IMR-90 (cell line): Measurements from ENCODE around the gene CHDH. TPM values are rescaled to one million over a fixed set of nuclear protein-coding genes. Genes with fewer than 3 reads are reported as not detected.

Experiments
- ATAC-seq: fragments of 200-7000 bp; cut with Tn5 transposase; 2 replicates; pipeline ENCODE4 v1.9.1; 2020; ENCODE audit warnings: low read depth, mild to moderate bottlenecking, moderate library complexity
- BruUV-seq: library from RNA; stranded (reverse); fragments of 400-500 nt; replicated peaks from 2 replicates; lab custom pipeline; 2021; lab: Mats Ljungman, UMichigan
- CTCF ChIA-PET: fragments of 300-600 bp; formaldehyde crosslinking; extraction: SDS; loops from one replicate; lab custom pipeline; 2021; ENCODE audit warnings: antibody characterized with exemption; lab: Yijun Ruan, JAX
- POLR2A ChIA-PET: fragments of 300-600 bp; sonication (Branson Sonifier 250); formaldehyde crosslinking; loops from one replicate; lab custom pipeline; 2022; ENCODE audit warnings: antibody characterized with exemption; ENCODE audit not compliant: unreplicated experiment; lab: Charles Lee
- DNase-seq: peaks from one replicate; pipeline ENCODE4 v3.0.0; 2013
- H2AFZ ChIP-seq: replicated peaks from 2 replicates; pipeline ENCODE3; 2013; ENCODE audit warnings: low read length, mild to moderate bottlenecking; ENCODE audit not compliant: poor library complexity
- H2AK5ac ChIP-seq: 2 replicates; pipeline ENCODE4 v1.6.1; 2013; ENCODE audit warnings: low read depth, low read length, inconsistent platforms
- H2AK9ac ChIP-seq: replicated peaks from 2 replicates; pipeline ENCODE3; 2013; ENCODE audit warnings: mild to moderate bottlenecking, low read depth, low read length, moderate library complexity; ENCODE audit not compliant: poor library complexity
- H2BK120ac ChIP-seq: 2 replicates; pipeline ENCODE4 v1.6.1; 2013; ENCODE audit warnings: low read depth, low read length, inconsistent platforms
- H2BK15ac ChIP-seq: 3 replicates; pipeline ENCODE4 v1.6.1; 2013; ENCODE audit warnings: low read depth, low read length, inconsistent platforms
- H2BK20ac ChIP-seq: 2 replicates; pipeline ENCODE4 v1.6.1; 2013; ENCODE audit warnings: low read depth, mild to moderate bottlenecking, inconsistent platforms, low read length, moderate library complexity
- H2BK5ac ChIP-seq: 2 replicates; pipeline ENCODE4 v1.6.1; 2013; ENCODE audit warnings: mild to moderate bottlenecking, low read depth, low read length, inconsistent platforms; ENCODE audit not compliant: poor library complexity, severe bottlenecking
- H3K14ac ChIP-seq: replicated peaks from 2 replicates; pipeline ENCODE4 v1.6.1; 2013; ENCODE audit warnings: low read depth, low read length, inconsistent platforms
- H3K18ac ChIP-seq: 2 replicates; pipeline ENCODE4 v1.6.1; 2013; ENCODE audit warnings: low read depth, low read length, control low read depth
- H3K23ac ChIP-seq: 2 replicates; pipeline ENCODE4 v1.6.1; 2013; ENCODE audit warnings: low read depth, low read length, inconsistent platforms
- H3K27ac ChIP-seq: 2 replicates; pipeline ENCODE4 v1.5.1; 2013; ENCODE audit warnings: mild to moderate bottlenecking, control low read depth, low read length; ENCODE audit not compliant: insufficient read depth
- H3K27me3 ChIP-seq: 2 replicates; pipeline ENCODE4 v1.6.1; 2013; ENCODE audit warnings: low read length; ENCODE audit not compliant: control insufficient read depth, insufficient read depth
- H3K36me3 ChIP-seq: 2 replicates; pipeline ENCODE4 v1.6.1; 2013; ENCODE audit warnings: low read length, mixed read lengths; ENCODE audit not compliant: control insufficient read depth, insufficient read depth
- H3K4ac ChIP-seq: 2 replicates; pipeline ENCODE4 v1.6.1; 2013; ENCODE audit warnings: low read depth, low read length, inconsistent platforms
- H3K4me1 ChIP-seq: 2 replicates; pipeline ENCODE4 v1.6.1; 2013; ENCODE audit warnings: low read length, mixed read lengths; ENCODE audit not compliant: control insufficient read depth, insufficient read depth
- H3K4me2 ChIP-seq: 2 replicates; pipeline ENCODE4 v1.6.1; 2013; ENCODE audit warnings: low read depth, mild to moderate bottlenecking, control low read depth, low read length, moderate library complexity
- H3K4me3 ChIP-seq: 2 replicates; pipeline ENCODE4 v1.5.1; 2013; ENCODE audit warnings: low read depth, mild to moderate bottlenecking, control low read depth, low read length, moderate library complexity; ENCODE audit not compliant: insufficient read depth
- H3K56ac ChIP-seq: 2 replicates; pipeline ENCODE4 v1.6.1; 2013; ENCODE audit warnings: low read length, inconsistent platforms; ENCODE audit not compliant: insufficient read depth; ENCODE audit errors: extremely low read depth
- H3K79me1 ChIP-seq, 2 experiments: 2 replicates each; pipeline ENCODE4 v1.6.1; 2013; ENCODE audit warnings: low read length in 2 of 2, inconsistent platforms in 1 of 2, low read depth in 1 of 2
- H3K9ac ChIP-seq: 2 replicates; pipeline ENCODE4 v1.6.1; 2013; ENCODE audit warnings: low read depth, low read length, control low read depth
- H3K9me1 ChIP-seq: 2 replicates; pipeline ENCODE4 v1.6.1; 2013; ENCODE audit warnings: low read length, inconsistent platforms; ENCODE audit not compliant: insufficient read depth
- H3K9me3 ChIP-seq: 2 replicates; pipeline ENCODE4 v1.6.1; 2013; ENCODE audit warnings: low read length; ENCODE audit not compliant: control insufficient read depth, insufficient read depth
- H4K20me1 ChIP-seq: 2 replicates; pipeline ENCODE4 v1.6.1; 2013; ENCODE audit warnings: low read length, inconsistent platforms; ENCODE audit not compliant: insufficient read depth
- H4K5ac ChIP-seq: 2 replicates; pipeline ENCODE4 v1.6.1; 2013; ENCODE audit warnings: mild to moderate bottlenecking, low read depth, low read length, control low read depth
- H4K8ac ChIP-seq, 2 experiments: 2 replicates each; pipeline ENCODE4 v1.6.1; 2013; ENCODE audit warnings: low read depth in 2 of 2, low read length in 2 of 2, control low read depth in 1 of 2, inconsistent platforms in 1 of 2
- H4K91ac ChIP-seq: 2 replicates; pipeline ENCODE4 v1.6.1; 2013; ENCODE audit warnings: low read depth, low read length, inconsistent platforms; ENCODE audit not compliant: insufficient read depth
- CHD1 ChIP-seq: IDR thresholded peaks from 2 replicates; pipeline ENCODE4 v1.6.1; 2012; ENCODE audit warnings: low read depth, low read length, improper control_type of control experiment
- CTCF ChIP-seq: conservative IDR thresholded peaks from 2 replicates; pipeline ENCODE4 v1.5.1; 2012; ENCODE audit warnings: mild to moderate bottlenecking, low read depth, low read length, improper control_type of control experiment
- ELK1 ChIP-seq: fragments of 150-350 bp; IDR thresholded peaks from 2 replicates; pipeline ENCODE4 v1.6.1; 2016; ENCODE audit warnings: low read depth, mild to moderate bottlenecking, low read length, moderate library complexity, borderline replicate concordance
- FOS ChIP-seq: fragments of 150-350 bp; IDR thresholded peaks from 2 replicates; pipeline ENCODE4 v1.6.1; 2016; ENCODE audit warnings: low read depth, low read length
- MAFK ChIP-seq: IDR thresholded peaks from 2 replicates; pipeline ENCODE4 v1.6.1; 2012; ENCODE audit warnings: low read depth, low read length, improper control_type of control experiment
- MXI1 ChIP-seq: IDR thresholded peaks from 2 replicates; pipeline ENCODE4 v1.6.1; 2012; ENCODE audit warnings: low read depth, mild to moderate bottlenecking, low read length, moderate library complexity, borderline replicate concordance
- POLR2A ChIP-seq: IDR thresholded peaks from 2 replicates; pipeline ENCODE4 v1.6.1; 2012; ENCODE audit warnings: mild to moderate bottlenecking, low read depth, low read length
- RFX5 ChIP-seq: IDR thresholded peaks from 2 replicates; pipeline ENCODE4 v1.8.0; 2012; ENCODE audit warnings: low read depth, mild to moderate bottlenecking, low read length, moderate library complexity
- USF2 ChIP-seq: fragments of 150-350 bp; IDR thresholded peaks from 2 replicates; pipeline ENCODE4 v1.6.1; 2017; ENCODE audit warnings: mild to moderate bottlenecking, antibody characterized with exemption, low read length, low read depth
- WGBS, 2 experiments: methylation state at CpG; one replicate each; pipeline versions ENCODE4 v1.1.5 to v1.1.7; 2013; ENCODE audit warnings: missing lambda C conversion rate in 2 of 2; ENCODE audit not compliant: insufficient read length in 1 of 2; ENCODE audit errors: extremely low coverage in 2 of 2; 5-methylcytosine and 5-hydroxymethylcytosine counted together
- dilution Hi-C: fragments of 300-500 bp; cut with HindIII; formaldehyde crosslinking; loops from one replicate; pipeline ENCODE4 v1.14.3; 2018; ENCODE audit warnings: low sequenced_read_pairs; ENCODE audit not compliant: unreplicated experiment
- in situ Hi-C: fragments of 300-500 bp; cut with MboI; formaldehyde crosslinking; loops from 3 replicates; pipeline ENCODE4 v1.14.3; 2019; ENCODE audit warnings: low sequenced_read_pairs, inconsistent platforms, mixed read lengths
- intact Hi-C: fragments of 100-400 bp; cut with micrococcal nuclease; formaldehyde crosslinking; loops from 2 replicates; pipeline ENCODE4 v1.10.0; 2022
- polyA plus RNA-seq, 3 experiments: library from polyadenylated mRNA; depleted of rRNA; stranded (reverse); fragments of >200 nt; gene quantifications; 2 replicates each; pipeline ENCODE4 v1.2.3, GENCODE V29; 2012; ENCODE audit warnings: low replicate concordance in 1 of 3
- total RNA-seq: library from RNA; depleted of rRNA; stranded (reverse); fragments of >200 nt; gene quantifications from 2 replicates; pipeline ENCODE4 v1.2.3, GENCODE V29; 2012

The CHDH gene
- total and polyA plus RNA-seq, 2 of the 4 experiments (the other 2 are of a cell fraction) = under 0.01 to 0.19 TPM

- Histone ChIP-seq H4K20me1 (no peaks in the 10 kb centered on the region), H2BK20ac (no peak overlapping the region), H4K91ac (no peak overlapping the region), H4K5ac (no peak overlapping the region), H3K4ac (no peak overlapping the region), H2BK15ac (no peak overlapping the region), H3K18ac (no peak overlapping the region), H3K9me1 (peaks cover 6% of the 10 kb centered on the region; the same call in 1 of the 2 replicates), H4K8ac (no peak overlapping the region), H3K14ac (no peak overlapping the region), H2AK9ac (no peak overlapping the region), H3K27me3 (no peaks in the 10 kb centered on the region), H2BK120ac (no peak overlapping the region), H3K27ac (no peak overlapping the region), H3K4me3 (no peak overlapping the region), H3K4me2 (no peak overlapping the region), H3K9me3 (no peaks in the 10 kb centered on the region), H2AK5ac (no peak overlapping the region), H2BK5ac (no peak overlapping the region), H3K79me1 (peaks cover 13 to 28% of the 10 kb centered on the region in 2 experiments), H3K56ac (no peak overlapping the region), H3K36me3 (peaks cover 11% of the 10 kb centered on the region), H3K9ac (no peak overlapping the region), H3K23ac (no peak overlapping the region), H3K4me1 (peaks cover 8% of the 10 kb centered on the region), H2AFZ (no peak overlapping the region)
- dilution Hi-C loops (no loop called here), in situ Hi-C loops (loop anchor here (25.0 kb wide), 1 partner anchor 597 kb away; no protein-coding TSS in a partner anchor), intact Hi-C loops (loop anchor here (5.0 to 10.0 kb wide), 2 partner anchors 540 to 587 kb away; partner anchors contain the start of gene DCP1A)
- ATAC-seq (no peak), DNase-seq (no peak)
- BruUV-seq = no TSS peak
- 100% methylated on average over 5 of the region's 11 CpGs; no CpG with 5 or more reads in 1 of the 2 experiments for WGBS, 2 experiments
- ChIA-PET POLR2A (no interaction called here), CTCF (no interaction called here)
- TF ChIP-seq CTCF (no peak), RFX5 (no peak), FOS (no peak), MAFK (no peak), USF2 (no peak), MXI1 (no peak), CHD1 (no peak), ELK1 (no peak), POLR2A (no peak)
Observed at GRCh38 chr3:53884623-53885022, 38.4 kb upstream of the CHDH start.
